Measurements from ENCODE around the gene PFKM. TPM values are rescaled to one million over a fixed set of nuclear protein-coding genes. Genes with fewer than 3 reads are reported as not detected.
"Not testable (repeated sequence)": the region's sequence is repeated elsewhere in the genome, so short reads cannot be mapped to it uniquely, and the experiment has no call there.

The PFKM gene
- total RNA-seq, 4 donors from 2014 or later: 55.6 to 71.3 (median 63.4) TPM

DNA sequence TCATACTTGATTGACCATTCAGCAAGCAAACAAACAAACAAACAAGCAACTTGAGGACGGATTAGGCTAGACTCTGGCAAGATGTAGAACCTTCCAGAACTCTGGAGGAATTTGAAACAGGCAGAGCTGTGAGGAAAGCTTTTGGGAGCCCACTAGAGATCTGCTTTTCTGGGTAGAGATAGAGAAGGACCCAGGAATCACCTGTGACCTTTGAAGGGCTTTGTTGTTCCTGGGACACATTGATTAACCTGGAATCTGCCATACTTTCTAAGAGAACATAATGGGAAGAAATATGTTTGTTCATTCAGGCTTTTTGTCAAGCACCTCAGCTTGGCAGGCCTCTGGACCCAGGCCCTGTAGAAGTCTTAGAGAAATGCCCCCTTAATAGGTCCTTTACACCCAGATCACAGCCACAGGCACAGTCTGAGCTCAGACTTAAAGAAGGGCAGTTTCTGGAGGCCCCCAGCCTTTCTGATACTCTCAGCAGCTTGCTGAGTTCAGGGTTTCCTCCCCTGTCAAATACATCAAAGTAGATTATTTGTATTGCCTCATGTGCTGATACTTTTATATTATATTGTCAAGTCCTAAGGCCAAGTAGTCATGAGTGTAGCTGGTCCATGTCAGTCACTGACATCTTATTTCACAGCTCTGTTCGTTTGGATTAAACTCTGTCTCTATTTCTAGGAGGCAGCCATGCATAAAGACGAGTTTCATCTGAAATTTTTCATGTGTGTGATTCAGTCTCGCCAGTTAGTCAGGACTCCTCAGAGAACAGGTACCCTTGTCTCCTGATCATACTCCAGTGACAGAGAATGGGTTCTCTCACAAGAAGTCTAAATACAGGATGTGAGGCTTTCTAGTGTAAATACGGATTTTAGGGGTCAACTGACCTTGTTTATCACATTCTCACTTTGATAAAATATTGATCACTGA lies 12.2 kb upstream of the PFKM start:
- H3K4me1 ChIP-seq: peaks cover 18 to 29% (median 22%) of the 10 kb centered on the region in 4 donors
- WGBS: 65% methylated on average over 5 of the region's 5 CpGs
- no peak for TF ChIP-seq EP300 (IDR thresholded peaks at IDR 0.05)
- no peak for TF ChIP-seq POLR2AphosphoS5 (IDR thresholded peaks at IDR 0.05)
- TF ChIP-seq, protein P1, sequence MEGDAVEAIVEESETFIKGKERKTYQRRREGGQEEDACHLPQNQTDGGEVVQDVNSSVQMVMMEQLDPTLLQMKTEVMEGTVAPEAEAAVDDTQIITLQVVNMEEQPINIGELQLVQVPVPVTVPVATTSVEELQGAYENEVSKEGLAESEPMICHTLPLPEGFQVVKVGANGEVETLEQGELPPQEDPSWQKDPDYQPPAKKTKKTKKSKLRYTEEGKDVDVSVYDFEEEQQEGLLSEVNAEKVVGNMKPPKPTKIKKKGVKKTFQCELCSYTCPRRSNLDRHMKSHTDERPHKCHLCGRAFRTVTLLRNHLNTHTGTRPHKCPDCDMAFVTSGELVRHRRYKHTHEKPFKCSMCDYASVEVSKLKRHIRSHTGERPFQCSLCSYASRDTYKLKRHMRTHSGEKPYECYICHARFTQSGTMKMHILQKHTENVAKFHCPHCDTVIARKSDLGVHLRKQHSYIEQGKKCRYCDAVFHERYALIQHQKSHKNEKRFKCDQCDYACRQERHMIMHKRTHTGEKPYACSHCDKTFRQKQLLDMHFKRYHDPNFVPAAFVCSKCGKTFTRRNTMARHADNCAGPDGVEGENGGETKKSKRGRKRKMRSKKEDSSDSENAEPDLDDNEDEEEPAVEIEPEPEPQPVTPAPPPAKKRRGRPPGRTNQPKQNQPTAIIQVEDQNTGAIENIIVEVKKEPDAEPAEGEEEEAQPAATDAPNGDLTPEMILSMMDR (IDR thresholded peaks at IDR 0.05): no peak
- no peak for TF ChIP-seq POLR2A (IDR thresholded peaks at IDR 0.05; ENCODE audit: low read depth)
- intact Hi-C loops (cut with DNase I): loop anchor here (1.0 to 5.0 kb wide), 2 partner anchors 12 to 50 kb away; partner anchors contain the start of genes ASB8 and PFKM
- peak overlapping the region; percentile 68 to 96 (median 86) for H3K4me3 ChIP-seq
- DNase-seq (ENCODE audit: extremely low spot score): no peak
- no peaks in the 10 kb centered on the region for H3K36me3 ChIP-seq
- no peaks in the 10 kb centered on the region for H3K27me3 ChIP-seq
- peak overlapping the region; percentile 86 to 92 (median 92) for H3K27ac ChIP-seq (replicated peaks in 1 of 4)
- no peaks in the 10 kb centered on the region for H3K9me3 ChIP-seq

GRCh38 chr12:48109424-48109823 lies 9.7 kb upstream of the PFKM start:
- Histone ChIP-seq H3K4me3 (no peak overlapping the region), H3K4me1 (peaks cover 15 to 17% (median 16%) of the 10 kb centered on the region in 4 donors), H3K27me3 (no peaks in the 10 kb centered on the region), H3K36me3 (no peaks in the 10 kb centered on the region), H3K27ac (replicated peaks in 1 of 4) (no peak overlapping the region), H3K9me3 (no peaks in the 10 kb centered on the region)
- no peak for TF ChIP-seq POLR2A (IDR thresholded peaks at IDR 0.05; ENCODE audit: low read depth)
- no peak for TF ChIP-seq EP300 (IDR thresholded peaks at IDR 0.05)
- TF ChIP-seq, protein P1 (IDR thresholded peaks at IDR 0.05): no peak
- no peak for TF ChIP-seq POLR2AphosphoS5 (IDR thresholded peaks at IDR 0.05)
- no peak for DNase-seq (ENCODE audit: extremely low spot score)
- intact Hi-C loops (cut with DNase I): loop anchor here (5.0 kb wide), 1 partner anchor 48 kb away; the partner anchor contains the start of gene ASB8

GRCh38 chr12:48110691-48111311 lies 8.4 kb upstream of the PFKM start:
- Histone ChIP-seq H3K27ac (replicated peaks in 1 of 4) (no peak overlapping the region), H3K4me3 (no peak overlapping the region), H3K4me1 (peaks cover 8 to 9% (median 8%) of the 10 kb centered on the region in 4 donors), H3K9me3 (no peaks in the 10 kb centered on the region), H3K36me3 (no peaks in the 10 kb centered on the region), H3K27me3 (no peaks in the 10 kb centered on the region)
- 89% methylated on average over 1 of the region's 1 CpG for WGBS
- intact Hi-C loops (cut with DNase I): no loop called here
- DNase-seq (ENCODE audit: extremely low spot score): no peak
- TF ChIP-seq POLR2AphosphoS5 (IDR thresholded peaks at IDR 0.05): no peak
- TF ChIP-seq, protein P1 (IDR thresholded peaks at IDR 0.05): no peak
- no peak for TF ChIP-seq EP300 (IDR thresholded peaks at IDR 0.05)
- TF ChIP-seq POLR2A (IDR thresholded peaks at IDR 0.05; ENCODE audit: low read depth): no peak

- intact Hi-C loops (cut with DNase I): not testable (repeated sequence)
- 95% methylated on average over 5 of the region's 5 CpGs for WGBS
Observed at GRCh38 chr12:48111312-48111693, 7.9 kb upstream of the PFKM start.

DNA sequence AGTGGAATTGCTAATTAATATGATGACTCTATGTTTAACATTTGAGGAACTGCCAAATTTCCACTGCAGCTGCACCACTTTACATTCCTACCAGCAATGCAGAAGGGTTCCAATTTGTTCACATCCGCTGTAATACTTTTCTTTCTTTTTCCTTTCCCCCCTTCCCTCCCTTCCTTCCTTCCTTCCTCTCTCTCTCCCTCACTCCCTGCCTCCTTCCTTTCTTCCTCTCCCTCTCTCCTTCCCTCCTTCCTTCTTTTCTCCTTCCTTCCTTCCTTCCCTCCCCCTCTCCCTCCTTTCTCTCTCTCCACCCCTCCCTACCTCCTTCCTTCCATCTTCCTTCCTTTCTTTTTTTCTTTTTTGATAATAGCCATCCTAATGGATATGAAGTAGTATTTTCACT lies 3.2 kb upstream of the PFKM start:
- Histone ChIP-seq H3K36me3 (no peaks in the 10 kb centered on the region), H3K4me1 (peaks cover 9 to 22% (median 21%) of the 10 kb centered on the region in 4 donors), H3K4me3 (no peak overlapping the region), H3K9me3 (no peaks in the 10 kb centered on the region), H3K27ac (replicated peaks in 1 of 4) (no peak overlapping the region), H3K27me3 (no peaks in the 10 kb centered on the region)
- intact Hi-C loops (cut with DNase I): no loop called here
- TF ChIP-seq, protein P1 (IDR thresholded peaks at IDR 0.05): no peak
- TF ChIP-seq EP300 (IDR thresholded peaks at IDR 0.05) (no peak), POLR2AphosphoS5 (IDR thresholded peaks at IDR 0.05) (no peak), POLR2A (IDR thresholded peaks at IDR 0.05; ENCODE audit: low read depth) (no peak)
- WGBS: 92% methylated on average over 1 of the region's 1 CpG
- DNase-seq (ENCODE audit: extremely low spot score): peak; percentile 37

More at GRCh38 chr12:48111312-48111693, 7.9 kb upstream of the PFKM start:
- H3K27me3 ChIP-seq; H3K4me1 ChIP-seq; H3K9me3 ChIP-seq; H3K36me3 ChIP-seq; H3K27ac ChIP-seq (replicated peaks in 1 of 4); DNase-seq (ENCODE audit: extremely low spot score); H3K4me3 ChIP-seq: not testable (repeated sequence)
